ACHN (cell line): ENCODE results near the gene BCAS2.
"Not testable (repeated sequence)": the region's sequence is repeated elsewhere in the genome, so short reads cannot be mapped to it uniquely, and the experiment has no call there.

ENCODE experiments used
- DNase-seq: peaks from one replicate; pipeline ENCODE4 v3.0.0-alpha.2; 2015
- in situ Hi-C: cut with HindIII; loops from 2 replicates; pipeline ENCODE4 v1.10.0; 2017; ENCODE audit warnings: low sequenced_read_pairs, low pct_ligation_motif_present, low pct_unique_long_range_greater_than_20kb

The BCAS2 gene

DNA sequence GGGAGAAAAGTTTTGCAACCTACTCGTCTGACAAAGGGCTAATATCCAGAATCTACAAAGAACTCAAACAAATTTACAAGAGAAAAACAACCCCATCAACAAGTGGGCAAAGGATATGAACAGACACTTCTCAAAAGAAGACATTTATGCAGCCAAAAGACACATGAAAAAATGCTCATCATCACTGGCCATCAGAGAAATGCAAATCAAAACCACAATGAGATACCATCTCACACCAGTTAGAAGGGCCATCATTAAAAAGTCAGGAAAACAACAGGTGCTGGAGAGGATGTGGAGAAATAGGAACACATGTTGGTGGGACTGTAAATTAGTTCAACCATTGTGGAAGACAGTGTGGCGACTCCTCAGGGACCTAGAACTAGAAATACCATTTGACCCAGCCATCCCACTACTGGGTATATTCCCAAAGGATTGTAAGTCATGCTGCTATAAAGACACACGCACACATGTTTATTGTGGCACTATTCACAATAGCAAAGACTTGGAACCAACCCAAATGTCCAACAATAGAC, 18.4 kb downstream of the BCAS2 start:
- DNase-seq, in situ Hi-C loops: not testable (repeated sequence)

DNA sequence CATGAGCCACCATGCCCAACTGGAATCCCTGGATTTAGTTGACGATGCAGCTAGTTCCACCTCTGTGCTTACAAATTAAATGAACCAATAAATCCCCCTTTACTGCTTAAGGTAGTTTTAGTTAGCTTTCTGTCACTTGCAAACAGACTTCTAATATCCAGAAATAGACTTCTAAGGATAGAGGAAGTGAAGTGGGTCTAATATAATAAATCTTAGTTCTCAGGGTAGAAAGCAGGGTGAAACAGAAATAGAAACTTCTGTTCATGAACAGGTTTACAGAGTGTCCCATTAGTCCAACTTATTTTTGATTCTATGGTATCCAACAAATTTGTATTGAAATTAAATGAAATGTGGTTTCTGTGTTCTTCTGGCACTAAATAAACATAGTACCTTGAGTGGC, 20.1 kb downstream of the BCAS2 start:
- in situ Hi-C loops = no loop called here
- DNase-seq = no peak

DNA sequence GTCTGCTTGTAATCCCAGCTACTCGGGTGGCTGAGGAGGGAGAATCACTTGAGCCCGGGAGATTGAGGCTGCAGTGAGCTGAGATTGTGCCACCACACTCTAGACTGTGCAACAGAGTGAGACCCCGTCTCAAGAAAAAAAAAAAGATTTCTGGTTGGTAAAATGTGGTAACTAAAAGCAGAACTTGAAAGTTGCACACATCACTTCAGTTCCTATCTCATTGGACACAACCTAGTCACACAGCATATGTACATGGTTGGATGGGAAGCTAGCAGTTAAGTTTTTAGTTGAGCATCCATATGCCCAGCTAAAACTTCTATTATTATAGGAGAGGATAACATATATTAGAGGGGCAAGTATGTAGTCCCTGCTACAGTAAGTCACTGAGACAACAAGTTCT, 22.1 kb downstream of the BCAS2 start:
- in situ Hi-C loops = no loop called here
- no peak for DNase-seq

DNA sequence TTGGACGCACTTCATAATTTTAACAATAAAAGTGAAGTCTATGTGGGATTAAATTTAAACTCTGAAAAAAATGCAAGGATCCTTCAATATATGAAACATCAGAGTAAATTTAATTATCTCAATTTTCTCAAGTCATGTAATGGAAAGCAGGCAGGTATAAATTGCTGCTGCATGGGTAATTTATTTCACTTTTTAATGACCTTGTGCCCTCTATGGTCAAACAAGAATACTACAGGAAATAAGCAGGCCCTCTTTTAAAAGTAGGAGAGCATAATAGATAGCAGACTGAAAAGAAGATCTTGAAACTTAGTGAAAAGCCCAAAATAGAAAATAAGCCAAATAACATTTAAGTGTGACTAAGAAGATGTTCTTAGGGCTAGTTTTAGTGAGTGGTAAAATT, 22.9 kb downstream of the BCAS2 start:
- peak; percentile 14 for DNase-seq
- in situ Hi-C loops = no loop called here

DNA sequence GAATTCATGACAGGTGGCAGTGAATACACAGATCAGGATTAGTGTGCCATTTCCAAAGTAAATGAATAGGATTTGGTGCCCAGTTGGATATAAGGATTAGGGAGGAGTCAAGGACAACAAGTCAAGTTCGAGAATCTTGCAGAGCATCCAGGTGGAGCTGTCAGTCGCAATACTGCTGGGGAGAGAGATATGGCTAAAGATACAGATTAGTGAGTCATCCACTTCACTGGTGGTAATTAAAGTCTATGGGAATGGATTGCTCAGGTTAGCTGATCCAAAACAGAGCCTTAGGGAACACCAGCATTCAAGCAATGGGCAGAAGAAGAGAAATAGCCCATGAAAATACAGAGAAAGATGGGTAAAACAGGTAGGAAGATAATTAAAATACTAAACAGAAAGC, 26.8 kb downstream of the BCAS2 start:
- in situ Hi-C loops = no loop called here
- DNase-seq = no peak

DNA sequence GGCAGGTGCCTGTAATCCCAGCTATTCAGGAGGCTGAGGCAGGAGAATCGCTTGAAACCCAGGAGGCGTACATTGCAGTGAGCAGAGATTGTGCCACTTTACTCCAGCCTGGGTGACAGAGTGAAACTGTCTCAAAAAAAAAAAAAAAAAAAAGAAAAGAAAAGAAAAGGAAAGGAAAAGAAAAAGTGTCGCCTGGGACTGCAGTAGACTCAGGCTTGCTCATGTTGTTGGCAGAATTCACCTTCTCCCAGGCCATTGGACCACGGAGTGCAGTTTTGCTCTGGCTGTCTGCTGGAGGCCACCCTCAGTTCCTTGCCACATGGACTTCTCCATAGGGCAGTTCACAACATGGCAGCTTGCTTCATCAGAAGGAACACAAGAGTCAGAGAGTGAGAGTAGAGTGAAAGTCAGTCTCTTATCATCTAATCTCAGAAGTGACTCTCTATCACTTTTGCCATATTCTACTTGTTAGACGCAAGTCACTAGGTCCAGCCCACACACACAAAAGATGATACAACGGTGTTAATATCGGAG, 29.2 kb downstream of the BCAS2 start:
- in situ Hi-C loops = no loop called here
- no peak for DNase-seq

DNA sequence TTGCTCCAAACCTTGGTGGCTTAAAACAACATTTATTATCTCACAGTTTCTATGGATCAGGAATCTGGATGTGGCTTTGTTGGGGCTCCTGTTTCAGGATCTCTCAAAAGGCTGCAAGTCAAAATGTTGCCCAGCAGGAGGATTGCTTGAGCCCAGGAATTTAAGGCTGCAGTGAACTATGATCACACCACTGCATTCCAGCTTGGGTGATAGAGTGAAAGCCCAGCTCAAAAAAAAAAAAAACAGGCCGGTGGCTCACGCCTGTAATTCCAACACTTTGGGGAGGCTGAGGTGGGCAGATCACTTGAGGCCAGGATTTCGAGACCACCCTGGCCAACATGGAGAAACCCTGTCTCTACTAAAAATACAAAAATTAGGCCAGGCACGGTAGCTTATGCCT, 30.0 kb downstream of the BCAS2 start:
- in situ Hi-C loops = no loop called here
- no peak for DNase-seq

DNA sequence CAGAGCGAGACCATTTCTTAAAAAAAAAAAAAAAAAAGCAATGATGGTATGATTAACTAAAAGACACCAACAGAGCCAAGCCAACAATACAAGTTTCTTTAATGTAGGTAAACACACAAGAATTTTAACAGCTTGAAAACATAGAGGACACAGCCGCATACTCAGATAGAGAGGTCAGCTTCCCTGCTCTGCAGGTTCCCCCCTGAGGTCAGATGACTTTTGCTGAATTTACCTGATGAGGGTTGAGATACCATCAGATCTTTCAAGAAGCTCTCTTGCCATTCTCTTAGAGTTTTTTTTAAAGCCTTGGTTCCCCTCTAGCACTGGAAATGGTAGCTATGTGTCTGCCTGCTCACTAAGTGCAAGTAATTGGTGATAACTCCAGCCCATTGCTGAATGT, 31.1 kb downstream of the BCAS2 start:
- in situ Hi-C loops = no loop called here
- DNase-seq = no peak

DNA sequence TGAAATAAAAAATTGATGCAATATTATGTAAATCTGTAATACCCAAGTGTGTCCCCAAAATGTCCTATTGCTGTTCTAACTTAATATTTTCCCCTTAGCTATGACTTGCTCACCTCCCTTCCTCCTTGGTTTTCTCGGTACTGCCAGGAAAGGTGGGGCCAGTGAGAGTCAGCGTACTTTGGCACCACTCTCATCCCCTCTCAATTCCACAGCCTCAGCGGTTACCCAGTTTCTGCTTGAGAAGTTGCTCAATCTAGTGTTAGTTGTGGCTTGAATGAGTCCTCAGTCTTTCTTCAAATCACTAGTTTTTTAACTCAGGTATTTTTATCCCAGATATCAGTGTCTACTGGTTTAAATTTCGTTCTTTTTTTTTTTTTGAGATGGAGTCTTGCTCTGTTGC, 32.3 kb downstream of the BCAS2 start:
- in situ Hi-C loops = no loop called here
- DNase-seq = no peak

DNA sequence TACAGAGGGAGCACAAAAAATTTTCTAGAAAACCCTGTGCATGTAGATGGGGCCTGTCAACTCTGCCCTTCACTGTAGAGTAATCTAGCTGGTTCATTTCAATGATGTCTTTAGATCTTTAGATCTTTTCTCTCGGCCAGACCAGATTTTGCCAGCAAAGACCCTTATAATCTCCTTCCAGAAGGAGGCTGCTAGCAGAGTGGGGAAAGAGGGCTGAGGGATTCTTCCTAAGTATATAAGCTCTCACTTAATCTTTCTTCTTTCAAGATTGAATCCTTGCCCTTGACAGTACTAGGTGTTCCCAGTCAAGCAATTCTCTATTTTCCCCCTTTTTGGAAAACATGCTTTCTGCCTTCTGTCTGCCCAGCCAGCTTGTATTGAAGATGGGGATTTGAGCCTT, 34.3 kb downstream of the BCAS2 start:
- no peak for DNase-seq
- in situ Hi-C loops = no loop called here

DNA sequence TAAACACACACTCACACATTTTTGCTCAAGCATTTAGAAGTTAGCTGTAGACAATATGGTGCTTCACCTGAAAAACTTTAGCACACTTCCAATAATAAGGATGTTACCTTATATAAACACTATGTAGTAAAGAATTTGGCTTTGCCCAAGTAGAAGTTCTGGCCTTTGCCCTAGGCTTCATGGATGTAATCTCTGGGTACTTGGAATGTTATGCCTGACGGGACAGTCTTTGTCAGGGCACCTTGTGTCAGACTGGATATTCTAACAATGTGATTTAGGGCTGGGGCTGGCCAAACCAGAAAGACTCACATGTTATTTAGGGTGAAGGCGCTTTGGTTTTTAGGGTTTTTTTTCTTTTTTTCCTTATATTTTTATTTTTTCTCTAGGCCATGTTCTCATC, 35.6 kb downstream of the BCAS2 start:
- in situ Hi-C loops = no loop called here

DNA sequence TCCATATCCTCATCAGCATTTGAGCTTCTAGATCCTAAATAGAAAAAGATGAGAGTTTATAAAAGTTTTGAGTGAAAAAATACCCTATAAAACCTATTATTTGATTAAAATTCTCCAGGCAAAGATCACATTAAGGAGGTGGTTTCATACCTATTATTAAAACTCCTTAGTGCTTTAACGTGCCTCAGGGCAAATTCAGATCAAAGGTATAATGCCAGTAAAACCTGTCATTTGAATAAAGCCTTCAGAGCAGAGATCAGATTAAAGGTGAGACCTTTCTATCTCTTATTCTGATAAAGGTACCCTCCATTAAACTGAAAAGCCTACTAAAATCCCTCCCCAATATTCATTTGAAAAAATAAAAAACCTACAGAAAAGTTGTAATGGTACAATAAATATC, 36.1 kb downstream of the BCAS2 start:
- in situ Hi-C loops = no loop called here

More for the DNA sequence above, 35.6 kb downstream of the BCAS2 start:
- DNase-seq = no peak

DNA sequence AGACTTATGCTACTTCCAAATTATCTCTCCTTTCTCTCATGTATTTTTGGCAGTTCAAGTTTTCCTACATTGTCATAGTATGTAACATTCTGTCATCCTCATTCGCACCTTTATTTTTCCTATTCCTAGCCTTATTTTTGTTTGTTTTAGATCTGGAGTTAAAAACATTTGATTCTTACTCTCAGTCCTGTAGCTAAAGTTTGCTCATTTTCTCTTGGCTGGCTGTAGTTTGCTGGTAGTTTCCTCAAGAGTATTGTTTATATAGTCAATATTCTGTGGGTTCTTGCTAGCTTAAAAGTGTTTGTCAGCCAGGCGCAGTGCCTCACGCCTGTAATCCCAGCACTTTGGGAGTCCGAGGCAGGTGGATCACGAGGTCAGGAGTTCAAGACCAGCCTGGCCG, 40.6 kb downstream of the BCAS2 start:
- DNase-seq = no peak
- in situ Hi-C loops = no loop called here

More for the DNA sequence above, 36.1 kb downstream of the BCAS2 start:
- DNase-seq = no peak

DNA sequence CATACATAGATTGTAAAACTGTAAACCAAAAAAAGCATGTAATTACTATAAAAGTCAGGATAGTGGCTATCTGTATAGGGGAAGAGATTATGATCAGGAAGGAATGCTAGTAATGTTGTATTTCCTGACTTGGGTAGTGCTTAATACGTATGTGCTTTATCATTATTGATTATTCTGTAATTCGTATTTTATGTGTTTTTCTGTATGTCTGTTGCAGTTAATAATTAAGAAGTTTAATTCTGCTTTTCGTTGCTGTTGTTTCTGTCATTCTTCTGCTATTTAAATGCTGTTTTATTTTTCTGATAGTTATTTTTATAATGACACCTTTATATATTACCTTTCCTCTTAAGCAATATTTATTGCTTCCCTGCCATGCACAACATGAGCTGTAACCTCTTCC, 41.1 kb downstream of the BCAS2 start:
- no peak for DNase-seq
- in situ Hi-C loops = no loop called here

DNA sequence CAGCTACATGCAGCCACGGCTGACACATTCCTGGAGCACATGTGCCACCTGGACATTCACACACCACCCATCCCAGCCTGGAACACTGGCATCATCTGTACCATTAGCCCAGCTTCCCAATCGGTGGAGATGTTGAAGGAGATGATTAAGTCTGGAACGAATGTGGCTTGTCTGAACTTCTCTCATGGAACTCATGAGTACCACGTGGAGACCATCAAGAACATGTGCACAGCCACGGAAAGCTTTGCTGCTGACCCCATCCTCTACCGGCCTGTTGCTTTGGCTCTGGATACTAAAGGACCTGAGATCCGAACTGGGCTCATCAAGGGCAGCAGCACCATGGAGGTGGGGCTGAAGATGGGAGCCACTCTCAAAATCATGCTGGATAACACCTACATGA, 45.4 kb downstream of the BCAS2 start:
- in situ Hi-C loops = no loop called here
- DNase-seq = no peak

DNA sequence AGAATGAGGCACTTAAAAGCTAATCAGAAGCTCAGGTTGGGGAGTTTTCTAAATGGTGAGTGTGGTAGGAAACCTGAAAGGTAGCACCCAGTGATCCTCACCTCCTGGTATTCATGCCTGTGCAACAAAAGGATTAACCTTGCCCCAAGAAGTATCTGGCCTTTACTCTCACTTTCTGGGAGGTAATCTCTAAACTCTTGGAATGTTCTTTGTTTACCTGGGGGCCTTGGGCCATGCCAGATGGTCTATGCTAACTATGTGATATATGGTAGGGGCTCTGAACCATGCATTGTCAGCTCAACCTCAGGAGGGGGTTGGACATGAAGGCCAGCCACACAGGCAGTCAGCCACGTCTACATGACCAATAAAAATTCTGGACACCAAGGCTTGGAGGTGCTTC, 46.0 kb downstream of the BCAS2 start:
- in situ Hi-C loops = no loop called here
- no peak for DNase-seq

DNA sequence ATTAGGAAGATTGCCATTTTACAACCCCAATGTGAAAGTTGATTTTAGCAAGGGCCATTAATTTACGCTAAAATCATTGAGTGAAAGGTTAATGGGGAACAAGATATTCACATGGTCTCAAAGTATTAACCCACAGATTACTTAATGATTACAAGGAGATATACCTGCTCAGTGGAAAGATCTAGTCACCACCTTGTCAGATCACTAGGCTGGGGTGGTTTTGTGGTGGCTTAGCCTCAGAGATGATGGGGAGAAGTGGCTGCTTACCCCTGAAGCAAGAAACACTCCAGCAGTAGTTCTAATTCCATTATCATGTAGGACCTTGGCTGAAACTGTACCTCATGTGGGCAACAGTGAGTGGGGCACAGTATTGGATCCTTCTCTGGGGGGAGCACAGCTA, 50.3 kb downstream of the BCAS2 start:
- DNase-seq = no peak
- in situ Hi-C loops = no loop called here

DNA sequence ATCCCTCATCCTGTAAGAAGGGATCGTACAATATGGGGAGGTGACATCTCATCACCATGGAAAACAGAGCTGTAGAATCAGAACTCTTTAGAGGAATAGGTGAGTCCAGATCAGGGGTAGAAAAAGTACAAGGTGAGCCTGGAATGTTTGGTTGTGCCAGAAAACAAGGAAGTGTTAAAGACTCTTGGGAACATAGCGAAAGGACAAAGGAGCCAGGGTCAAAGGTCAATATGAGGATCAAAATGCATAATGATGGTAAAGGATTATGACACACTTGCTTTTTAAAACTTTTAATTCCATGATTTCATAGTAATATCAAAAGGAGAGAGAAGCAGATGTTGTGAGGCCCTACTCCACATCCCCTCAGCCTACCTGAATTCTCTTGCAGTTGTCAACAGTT, 51.2 kb downstream of the BCAS2 start:
- in situ Hi-C loops = no loop called here
- no peak for DNase-seq

DNA sequence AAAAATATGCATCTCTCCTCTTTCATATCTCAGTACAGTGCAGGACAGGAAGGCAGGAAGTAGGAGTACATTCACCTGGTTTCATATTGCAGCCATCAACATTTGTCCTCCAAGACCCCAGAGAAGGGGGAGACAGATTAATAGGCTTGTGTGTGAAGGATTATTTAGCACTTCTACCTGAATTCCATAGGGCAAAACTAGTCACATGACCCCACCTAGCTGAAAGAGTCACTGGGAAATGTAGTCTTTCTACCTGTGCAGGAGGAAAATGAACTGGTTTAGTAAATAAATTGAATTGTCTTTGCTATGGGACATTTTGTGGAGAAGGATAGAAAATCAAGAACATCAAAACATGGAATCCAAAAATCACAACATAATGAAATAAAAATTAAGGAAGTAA, 56.5 kb downstream of the BCAS2 start:
- no peak for DNase-seq

DNA sequence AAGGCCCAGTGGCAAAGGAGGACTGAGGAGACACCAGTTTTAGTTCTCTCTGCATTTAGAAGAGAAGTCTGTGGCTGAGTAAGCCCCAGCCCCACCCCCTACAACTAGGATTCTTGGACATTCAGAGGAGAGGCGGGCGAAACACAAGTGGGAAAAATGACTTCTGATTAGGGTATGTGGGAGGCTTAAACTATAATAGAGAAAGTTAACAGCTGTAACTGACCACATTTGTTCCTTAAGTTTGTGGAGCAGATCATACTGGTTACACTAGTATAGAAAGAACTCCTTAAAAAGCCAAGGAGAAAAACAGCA, 59.2 kb downstream of the BCAS2 start:
- in situ Hi-C loops = no loop called here
- no peak for DNase-seq

More for the DNA sequence above, 56.5 kb downstream of the BCAS2 start:
- in situ Hi-C loops = no loop called here
